ENCODE data around the gene TAF1C.
"Not testable (repeated sequence)": the region's sequence is repeated elsewhere in the genome, so short reads cannot be mapped to it uniquely, and the experiment has no call there.

Gene TAF1C

GRCh38 chr16:84186685-84187437 is at the start of gene TAF1C:
Gene TAF1C (minus strand): TSS chr16:84187057. CDS start chr16:84184988, 2,069 bp downstream.
- peak; percentile 89 for DNase-seq

- DNase-seq, result no peak
These were observed 47.7 kb upstream of the TAF1C start for GRCh38 chr16:84234321-84235241.

- no peak for DNase-seq
These were observed 46.9 kb upstream of the TAF1C start for GRCh38 chr16:84233748-84234147.

- no peak for DNase-seq
These were observed 46.1 kb upstream of the TAF1C start for GRCh38 chr16:84232969-84233368.

- no peak for DNase-seq
These were observed 45.2 kb upstream of the TAF1C start for GRCh38 chr16:84232060-84232459.

GRCh38 chr16:84229471-84229870 is 42.6 kb upstream of the TAF1C start:
- DNase-seq, result no peak

GRCh38 chr16:84228256-84228838 is 41.5 kb upstream of the TAF1C start:
- no peak for DNase-seq

- no peak for DNase-seq
These were observed 40.7 kb upstream of the TAF1C start for GRCh38 chr16:84227548-84227947.

- DNase-seq, result no peak
These were observed 39.2 kb upstream of the TAF1C start for GRCh38 chr16:84226026-84226425.

- DNase-seq, result no peak
These were observed 38.7 kb upstream of the TAF1C start for GRCh38 chr16:84225571-84225970.

GRCh38 chr16:84225126-84225525 is 38.3 kb upstream of the TAF1C start:
- no peak for DNase-seq

- DNase-seq, result no peak
These were observed 37.7 kb upstream of the TAF1C start for GRCh38 chr16:84224554-84224953.

- DNase-seq, result no peak
These were observed 36.6 kb upstream of the TAF1C start for GRCh38 chr16:84223456-84223855.

- no peak for DNase-seq
These were observed 34.0 kb upstream of the TAF1C start for GRCh38 chr16:84220851-84221250.

GRCh38 chr16:84218956-84219355 is 32.1 kb upstream of the TAF1C start:
- DNase-seq, result no peak

- DNase-seq, result no peak
These were observed 31.4 kb upstream of the TAF1C start for GRCh38 chr16:84218176-84218823.

GRCh38 chr16:84216144-84216543 is 29.3 kb upstream of the TAF1C start:
- not testable (repeated sequence) for DNase-seq

- no peak for DNase-seq
These were observed 28.7 kb upstream of the TAF1C start for GRCh38 chr16:84215531-84215930.

GRCh38 chr16:84214451-84215066 is 27.7 kb upstream of the TAF1C start:
- no peak for DNase-seq

GRCh38 chr16:84212631-84213030 is 25.8 kb upstream of the TAF1C start:
- DNase-seq, result no peak

- DNase-seq, result no peak
These were observed 25.3 kb upstream of the TAF1C start for GRCh38 chr16:84212154-84212553.

- DNase-seq, result no peak
These were observed 23.1 kb upstream of the TAF1C start for GRCh38 chr16:84209989-84210388.

GRCh38 chr16:84207879-84208278 is 21.0 kb upstream of the TAF1C start:
- DNase-seq, result no peak
